Mesenchymal stem cell (in vitro differentiated cells and primary cell): ENCODE results near the gene FBXL19.

ENCODE experiments used
- DNase-seq: peaks from one replicate; pipeline ENCODE4 v3.0.0-alpha.2; 2013
- H2AFZ ChIP-seq: one replicate; pipeline ENCODE4 v1.6.1; 2013; ENCODE audit warnings: low read depth, mild to moderate bottlenecking, control low read depth, inconsistent platforms, low read length, moderate library complexity
- H2AK5ac ChIP-seq: 2 replicates; pipeline ENCODE4 v1.6.1; 2013; ENCODE audit warnings: low read length, moderate library complexity, mild to moderate bottlenecking, inconsistent platforms; ENCODE audit not compliant: severe bottlenecking
- H2BK120ac ChIP-seq: one replicate; pipeline ENCODE4 v1.6.1; 2013; ENCODE audit warnings: low read depth, mild to moderate bottlenecking, inconsistent platforms, low read length, moderate library complexity
- H2BK12ac ChIP-seq, 2 experiments: one replicate each; pipeline ENCODE4 v1.6.1; 2013; ENCODE audit warnings: inconsistent platforms in 2 of 2, low read length in 2 of 2, mild to moderate bottlenecking in 2 of 2, moderate library complexity in 2 of 2, control low read depth in 1 of 2
- H2BK15ac ChIP-seq: one replicate; pipeline ENCODE4 v1.6.1; 2013; ENCODE audit warnings: mild to moderate bottlenecking, low read depth, inconsistent platforms; ENCODE audit not compliant: poor library complexity, severe bottlenecking
- H2BK5ac ChIP-seq: 2 replicates; pipeline ENCODE4 v1.6.1; 2013; ENCODE audit warnings: low read depth, mild to moderate bottlenecking, low read length, control low read depth, inconsistent platforms; ENCODE audit not compliant: poor library complexity, severe bottlenecking
- H3K14ac ChIP-seq, 2 experiments: one replicate each; pipeline ENCODE4 v1.6.1; 2013; ENCODE audit warnings: inconsistent platforms in 2 of 2, low read length in 2 of 2, control low read depth in 1 of 2, mild to moderate bottlenecking in 1 of 2, moderate library complexity in 1 of 2
- H3K18ac ChIP-seq, 2 experiments: one replicate each; pipeline ENCODE4 v1.6.1; 2013; ENCODE audit warnings: inconsistent platforms in 2 of 2, low read length in 2 of 2, control low read depth in 1 of 2, low read depth in 1 of 2, mild to moderate bottlenecking in 1 of 2
- H3K23ac ChIP-seq, 2 experiments: one replicate each; pipeline ENCODE4 v1.6.1; 2013; ENCODE audit warnings: inconsistent platforms in 2 of 2, low read length in 2 of 2, mild to moderate bottlenecking in 2 of 2, moderate library complexity in 2 of 2, control low read depth in 1 of 2
- H3K27ac ChIP-seq: 2 replicates; pipeline ENCODE4 v1.5.1; 2013; ENCODE audit warnings: mild to moderate bottlenecking, moderate library complexity, low read length, control low read depth, inconsistent platforms; ENCODE audit not compliant: poor library complexity, severe bottlenecking
- H3K27me3 ChIP-seq, 2 experiments: 2 replicates each; pipeline versions ENCODE4 v1.6.1 to v1.7.0; 2013; ENCODE audit warnings: low read length in 2 of 2, mild to moderate bottlenecking in 2 of 2, moderate library complexity in 2 of 2, control low read depth in 1 of 2, inconsistent platforms in 1 of 2; ENCODE audit not compliant: control insufficient read depth in 1 of 2, insufficient read depth in 1 of 2
- H3K36me3 ChIP-seq, 2 experiments: 2 replicates each; pipeline versions ENCODE4 v1.6.1 to v1.7.0; 2013; ENCODE audit warnings: low read length in 2 of 2, control low read depth in 1 of 2, inconsistent platforms in 1 of 2, low read depth in 1 of 2, mild to moderate bottlenecking in 1 of 2; ENCODE audit not compliant: insufficient read depth in 2 of 2, control insufficient read depth in 1 of 2
- H3K4ac ChIP-seq, 2 experiments: one replicate each; pipeline ENCODE4 v1.6.1; 2013; ENCODE audit warnings: inconsistent platforms in 2 of 2, low read length in 2 of 2, mild to moderate bottlenecking in 2 of 2, moderate library complexity in 2 of 2, control low read depth in 1 of 2, low read depth in 1 of 2
- H3K4me1 ChIP-seq: 2 replicates; pipeline ENCODE4 v1.6.1; 2013; ENCODE audit warnings: low read depth, low read length, control low read depth; ENCODE audit not compliant: control insufficient read depth, insufficient read depth
- H3K4me2 ChIP-seq: 2 replicates; pipeline ENCODE4 v1.6.1; 2013; ENCODE audit warnings: low read length, mild to moderate bottlenecking, inconsistent platforms; ENCODE audit not compliant: poor library complexity, severe bottlenecking
- H3K4me3 ChIP-seq, 2 experiments: 2 replicates each; pipeline versions ENCODE4 v1.5.1 to v1.7.0; 2013; ENCODE audit warnings: low read length in 2 of 2, mild to moderate bottlenecking in 2 of 2, control low read depth in 1 of 2, low read depth in 1 of 2; ENCODE audit not compliant: insufficient read depth in 1 of 2
- H3K79me1 ChIP-seq: replicated peaks from 2 replicates; pipeline ENCODE4 v1.6.1; 2013; ENCODE audit warnings: mild to moderate bottlenecking, control low read depth, low read length, inconsistent platforms; ENCODE audit not compliant: poor library complexity, severe bottlenecking
- H3K9ac ChIP-seq: 2 replicates; pipeline ENCODE4 v1.7.0; 2013; ENCODE audit warnings: mild to moderate bottlenecking, low read length, moderate library complexity
- H3K9me3 ChIP-seq: 2 replicates; pipeline ENCODE4 v1.7.0; 2013; ENCODE audit warnings: mild to moderate bottlenecking, low read length; ENCODE audit not compliant: control insufficient read depth
- H4K8ac ChIP-seq: one replicate; pipeline ENCODE4 v1.6.1; 2013; ENCODE audit warnings: inconsistent platforms, mild to moderate bottlenecking, low read length, moderate library complexity
- H4K91ac ChIP-seq: one replicate; pipeline ENCODE4 v1.6.1; 2013; ENCODE audit warnings: mild to moderate bottlenecking, low read length, inconsistent platforms
- WGBS: methylation state at CpG from one replicate; pipeline ENCODE4 v1.1.7; 2013; ENCODE audit warnings: mixed read lengths; 5-methylcytosine and 5-hydroxymethylcytosine counted together

FBXL19 gene

DNA sequence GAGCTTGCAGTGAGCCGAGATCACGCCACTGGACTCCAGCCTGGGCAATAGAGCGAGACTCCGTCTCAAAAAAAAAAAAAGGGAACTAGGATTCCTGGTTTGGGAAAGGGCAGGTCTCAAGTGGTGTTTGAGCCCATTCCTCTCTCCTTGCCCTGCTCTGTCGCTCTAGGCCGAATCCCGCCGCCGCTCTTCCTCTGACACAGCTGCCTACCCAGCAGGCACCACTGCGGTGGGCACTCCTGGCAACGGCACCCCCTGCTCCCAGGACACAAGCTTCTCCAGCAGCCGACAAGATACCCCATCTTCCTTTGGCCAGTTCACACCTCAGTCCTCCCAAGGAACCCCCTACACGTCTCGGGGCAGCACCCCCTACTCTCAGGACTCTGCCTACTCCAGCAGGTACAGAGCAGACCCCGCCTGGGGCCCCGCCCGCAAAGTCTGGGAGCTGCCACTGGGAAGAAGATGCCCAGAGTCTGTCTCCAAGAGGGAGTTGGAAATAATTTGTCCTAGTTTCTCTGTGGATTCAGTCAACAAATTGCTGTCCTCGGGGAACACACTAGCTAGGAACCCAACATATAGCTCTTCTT, 40.6 kb downstream of the FBXL19 start:
- Histone ChIP-seq H3K4me2 (no peak overlapping the region), H2AFZ (no peak overlapping the region), H3K9ac (no peak overlapping the region), H3K18ac (no peak overlapping the region), H2AK5ac (no peak overlapping the region), H3K27ac (no peak overlapping the region), H2BK15ac (no peak overlapping the region), H3K36me3 (peaks cover 83 to 84% of the 10 kb centered on the region in 2 experiments), H4K8ac (no peak overlapping the region), H3K4me1 (peaks cover 2% of the 10 kb centered on the region), H2BK5ac (no peak overlapping the region), H3K9me3 (no peaks in the 10 kb centered on the region), H4K91ac (no peak overlapping the region), H3K27me3 (no peaks in the 10 kb centered on the region), H3K4ac (no peak overlapping the region), H2BK12ac (no peak overlapping the region), H3K79me1 (peaks cover 64% of the 10 kb centered on the region), H3K14ac (no peak overlapping the region), H3K23ac (no peak overlapping the region), H2BK120ac (no peak overlapping the region), H3K4me3 (no peak overlapping the region)
- 97% methylated on average over 18 of the region's 18 CpGs for WGBS
- DNase-seq: no peak

DNA sequence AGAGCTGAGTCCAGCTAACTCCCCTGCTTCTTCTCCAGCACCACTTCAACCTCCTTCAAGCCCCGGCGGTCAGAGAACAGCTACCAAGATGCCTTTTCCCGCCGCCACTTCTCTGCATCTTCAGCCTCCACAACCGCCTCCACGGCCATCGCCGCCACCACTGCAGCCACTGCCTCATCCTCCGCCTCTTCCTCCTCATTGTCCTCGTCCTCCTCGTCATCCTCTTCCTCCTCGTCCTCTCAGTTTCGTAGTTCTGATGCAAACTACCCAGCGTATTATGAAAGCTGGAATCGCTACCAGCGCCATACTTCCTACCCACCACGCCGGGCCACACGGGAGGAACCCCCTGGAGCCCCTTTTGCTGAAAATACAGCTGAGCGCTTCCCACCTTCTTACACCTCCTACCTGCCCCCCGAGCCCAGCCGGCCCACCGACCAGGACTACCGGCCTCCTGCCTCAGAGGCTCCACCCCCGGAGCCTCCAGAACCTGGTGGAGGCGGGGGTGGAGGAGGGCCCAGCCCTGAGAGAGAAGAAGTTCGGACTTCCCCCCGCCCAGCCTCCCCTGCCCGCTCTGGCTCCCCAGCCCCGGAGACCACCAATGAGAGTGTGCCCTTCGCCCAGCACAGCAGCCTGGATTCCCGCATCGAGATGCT, 41.3 kb downstream of the FBXL19 start:
- no peak overlapping the region for H2AK5ac ChIP-seq
- no peak overlapping the region for H3K27ac ChIP-seq
- H3K4me2 ChIP-seq: no peak overlapping the region
- H2BK15ac ChIP-seq: no peak overlapping the region
- H3K4me1 ChIP-seq: no peaks in the 10 kb centered on the region
- no peak overlapping the region for H2BK5ac ChIP-seq
- H4K91ac ChIP-seq: no peak overlapping the region
- peaks cover 85 to 86% of the 10 kb centered on the region in 2 experiments for H3K36me3 ChIP-seq
- H4K8ac ChIP-seq: no peak overlapping the region
- no peak overlapping the region for H2BK12ac ChIP-seq
- no peak overlapping the region for H3K14ac ChIP-seq
- no peak overlapping the region for H3K18ac ChIP-seq
- no peak overlapping the region for H2BK120ac ChIP-seq
- no peak overlapping the region for H3K4me3 ChIP-seq
- H2AFZ ChIP-seq: no peak overlapping the region
- no peak overlapping the region for H3K23ac ChIP-seq
- peaks cover 63% of the 10 kb centered on the region for H3K79me1 ChIP-seq
- H3K9ac ChIP-seq: no peak overlapping the region
- no peaks in the 10 kb centered on the region for H3K27me3 ChIP-seq
- WGBS: 96% methylated on average over 33 of the region's 33 CpGs
- H3K4ac ChIP-seq: no peak overlapping the region
- DNase-seq: no peak
- H3K9me3 ChIP-seq: no peaks in the 10 kb centered on the region

DNA sequence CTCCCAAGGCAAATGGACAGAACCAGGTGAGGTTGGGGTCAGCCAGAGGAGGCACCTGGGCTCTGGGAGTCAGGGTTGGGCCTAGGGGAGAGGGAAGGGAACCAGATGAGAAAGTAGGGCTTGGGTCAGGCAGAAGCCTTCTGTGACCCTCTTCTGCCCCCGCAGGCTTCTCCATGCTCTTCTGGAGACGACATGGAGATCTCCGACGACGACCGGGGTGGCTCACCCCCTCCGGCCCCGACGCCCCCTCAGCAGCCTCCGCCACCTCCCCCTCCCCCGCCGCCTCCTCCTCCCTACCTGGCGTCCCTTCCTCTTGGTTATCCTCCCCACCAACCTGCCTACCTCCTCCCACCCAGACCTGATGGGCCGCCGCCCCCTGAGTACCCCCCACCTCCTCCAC, 42.1 kb downstream of the FBXL19 start:
- Histone ChIP-seq H3K23ac (no peak overlapping the region), H2BK12ac (no peak overlapping the region), H3K4me2 (no peak overlapping the region), H4K8ac (no peak overlapping the region), H3K9ac (no peak overlapping the region), H3K36me3 (peaks cover 82 to 84% of the 10 kb centered on the region in 2 experiments), H3K9me3 (no peaks in the 10 kb centered on the region), H2BK5ac (no peak overlapping the region), H3K4ac (no peak overlapping the region), H3K4me3 (no peak overlapping the region), H3K14ac (no peak overlapping the region), H2BK15ac (no peak overlapping the region), H3K4me1 (no peaks in the 10 kb centered on the region), H4K91ac (no peak overlapping the region), H3K79me1 (peaks cover 58% of the 10 kb centered on the region), H3K18ac (no peak overlapping the region), H3K27me3 (no peaks in the 10 kb centered on the region), H2BK120ac (no peak overlapping the region), H3K27ac (no peak overlapping the region), H2AFZ (no peak overlapping the region), H2AK5ac (no peak overlapping the region)
- no peak for DNase-seq
- WGBS: 96% methylated on average over 15 of the region's 15 CpGs

DNA sequence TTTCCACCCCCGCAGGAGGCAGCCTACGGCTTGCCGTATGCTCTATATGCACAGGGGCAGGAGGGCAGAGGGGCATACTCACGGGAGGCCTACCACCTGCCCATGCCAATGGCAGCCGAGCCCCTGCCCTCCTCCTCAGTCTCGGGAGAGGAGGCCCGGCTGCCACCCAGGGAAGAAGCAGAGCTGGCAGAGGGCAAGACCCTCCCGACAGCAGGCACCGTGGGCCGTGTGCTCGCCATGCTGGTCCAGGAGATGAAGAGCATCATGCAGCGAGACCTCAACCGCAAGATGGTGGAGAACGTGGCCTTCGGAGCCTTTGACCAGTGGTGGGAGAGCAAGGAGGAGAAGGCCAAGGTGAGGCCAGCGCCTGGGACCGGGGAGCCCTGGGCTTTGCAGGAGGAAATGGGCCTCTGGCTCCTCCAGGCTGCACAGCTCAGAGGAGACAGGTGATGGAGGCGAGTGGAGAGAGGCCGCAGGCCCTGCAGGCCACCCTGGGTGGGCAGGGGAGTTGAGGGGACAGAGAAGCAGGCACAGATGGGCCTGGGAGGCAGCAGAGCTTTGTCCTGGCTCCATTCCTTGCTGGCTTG, 42.8 kb downstream of the FBXL19 start:
- H3K27me3 ChIP-seq: no peaks in the 10 kb centered on the region
- peaks cover 82 to 86% of the 10 kb centered on the region in 2 experiments for H3K36me3 ChIP-seq
- H3K79me1 ChIP-seq: peaks cover 59% of the 10 kb centered on the region
- H3K9ac ChIP-seq: no peak overlapping the region
- no peak overlapping the region for H3K4me3 ChIP-seq
- H2BK12ac ChIP-seq: no peak overlapping the region
- H2BK120ac ChIP-seq: no peak overlapping the region
- H3K23ac ChIP-seq: no peak overlapping the region
- 95% methylated on average over 19 of the region's 19 CpGs for WGBS
- no peak overlapping the region for H3K18ac ChIP-seq
- H3K4me2 ChIP-seq: no peak overlapping the region
- H3K9me3 ChIP-seq: no peaks in the 10 kb centered on the region
- H2AK5ac ChIP-seq: no peak overlapping the region
- no peak overlapping the region for H4K91ac ChIP-seq
- H3K4me1 ChIP-seq: no peaks in the 10 kb centered on the region
- DNase-seq: no peak
- H3K4ac ChIP-seq: no peak overlapping the region
- no peak overlapping the region for H2BK15ac ChIP-seq
- no peak overlapping the region for H4K8ac ChIP-seq
- H3K14ac ChIP-seq: no peak overlapping the region
- H3K27ac ChIP-seq: no peak overlapping the region
- no peak overlapping the region for H2BK5ac ChIP-seq
- no peak overlapping the region for H2AFZ ChIP-seq
